NOMO-1 treated with dmso at 0.1 percent for 144 hours (cell line): ENCODE results near the gene NAA38.

Experiments used
- DNase-seq: peaks from one replicate; lab custom pipeline; 2025; ENCODE audit not compliant: unreplicated experiment; lab: John Stamatoyannopoulos, UW

NAA38 gene

GRCh38 chr17:7852919-7853690 is 4.3 kb downstream of the NAA38 start:
- DNase-seq, result no peak

- DNase-seq, result no peak
Observed at GRCh38 chr17:7852262-7852670, 5.1 kb downstream of the NAA38 start.

- DNase-seq, result peak; percentile 80
Observed at GRCh38 chr17:7851438-7852261, 5.7 kb downstream of the NAA38 start.

- DNase-seq, result no peak
Observed at GRCh38 chr17:7850701-7851437, 6.5 kb downstream of the NAA38 start.

GRCh38 chr17:7849751-7850504 is 7.4 kb downstream of the NAA38 start:
- no peak for DNase-seq

- DNase-seq, result no peak
Observed at GRCh38 chr17:7849130-7849750, 8.1 kb downstream of the NAA38 start.

- no peak for DNase-seq
Observed at GRCh38 chr17:7848739-7849129, 8.6 kb downstream of the NAA38 start.

- no peak for DNase-seq
Observed at GRCh38 chr17:7848131-7848579, 9.2 kb downstream of the NAA38 start.

GRCh38 chr17:7846765-7847661 is 10.3 kb downstream of the NAA38 start:
- DNase-seq, result no peak

GRCh38 chr17:7846063-7846735 is 11.2 kb downstream of the NAA38 start:
- DNase-seq, result no peak

- DNase-seq, result no peak
Observed at GRCh38 chr17:7845359-7846062, 11.8 kb downstream of the NAA38 start.

GRCh38 chr17:7844292-7845154 is 12.8 kb downstream of the NAA38 start:
- DNase-seq, result peak; percentile 91

- peak; percentile 72 for DNase-seq
Observed at GRCh38 chr17:7843536-7844291, 13.6 kb downstream of the NAA38 start.

- DNase-seq, result no peak
Observed at GRCh38 chr17:7843257-7843535, 14.2 kb downstream of the NAA38 start.

- peak; percentile 43 for DNase-seq
Observed at GRCh38 chr17:7842380-7843256, 14.7 kb downstream of the NAA38 start.

- DNase-seq, result peak; percentile 64
Observed at GRCh38 chr17:7841915-7842379, 15.4 kb downstream of the NAA38 start.
